Airway epithelial cell (primary cell): Measurements from ENCODE around the gene CENPVL3. TPM values are rescaled to one million over a fixed set of nuclear protein-coding genes. Genes with fewer than 3 reads are reported as not detected.

ENCODE experiments used
- total RNA-seq: library from RNA; depleted of rRNA; stranded (reverse); fragments of >200 nt; gene quantifications from 2 replicates; pipeline ENCODE4 v1.2.3, GENCODE V29; 2015

CENPVL3 gene
- not detected in 2 replicates for total RNA-seq

DNA sequence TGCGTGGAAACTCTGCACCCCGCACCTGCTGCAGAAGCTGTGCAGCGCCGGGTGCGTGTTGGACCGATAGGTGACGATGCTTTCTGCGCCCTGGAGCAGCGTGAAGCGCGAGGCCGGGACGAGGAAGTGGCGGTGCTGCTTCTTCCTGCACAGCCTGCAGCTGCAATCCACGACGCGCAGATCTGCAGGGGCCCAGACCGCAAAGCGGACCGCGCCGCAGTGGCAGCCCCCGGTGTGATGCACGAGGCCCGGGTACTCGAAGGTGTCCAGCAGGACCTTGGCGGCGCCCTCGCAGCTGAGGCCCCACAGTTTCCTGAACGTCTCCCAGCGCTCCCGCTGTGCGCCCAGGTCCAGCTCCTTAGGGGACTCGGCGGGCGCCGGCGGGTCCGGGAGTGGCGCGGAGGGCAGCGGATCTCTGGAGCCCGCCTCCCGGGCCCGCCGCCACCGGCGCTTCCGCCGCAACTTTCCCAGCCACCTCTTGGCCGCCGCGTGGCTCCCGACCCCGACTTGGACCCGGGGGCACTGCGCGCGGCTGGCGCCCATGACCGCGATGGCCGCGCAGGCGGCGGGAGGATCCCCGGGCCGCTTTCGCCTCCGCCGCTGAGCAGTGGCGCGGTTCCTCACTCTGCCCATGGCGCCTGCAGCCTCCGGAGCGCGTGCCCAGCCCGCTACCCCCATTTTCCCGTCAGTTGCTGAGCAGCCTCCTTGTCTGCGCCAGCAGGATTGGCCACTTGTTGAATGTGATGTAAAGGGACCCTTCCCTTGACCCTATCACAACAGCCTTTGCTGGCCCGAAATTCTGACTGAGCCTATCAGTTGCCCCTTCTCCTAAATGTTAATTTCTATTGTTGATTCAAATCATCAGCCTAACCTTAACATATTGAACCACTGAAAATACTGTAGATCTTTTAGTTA is at the start of gene CENPVL3:
CENPVL3 (minus strand) TSS at position 672 of the 915 bp plus-strand sequence; CDS start at position 633, 39 bp downstream.

Other genes with a start within 250 kb of the CENPVL3 start
- gene NUDT11, start 122.3 kb downstream of the CENPVL3 start, total RNA-seq = 11.8 and 12.8 TPM in 2 replicates
- gene CENPVL2, start 63.9 kb upstream of the CENPVL3 start, total RNA-seq = not detected in 2 replicates
- not detected in 2 replicates for gene CENPVL1, start 91.6 kb upstream of the CENPVL3 start, total RNA-seq
- gene GSPT2, start 124.5 kb upstream of the CENPVL3 start, total RNA-seq = 2.0 and 3.3 TPM in 2 replicates